Measurements from ENCODE around the gene RASSF4.

Gene RASSF4

DNA sequence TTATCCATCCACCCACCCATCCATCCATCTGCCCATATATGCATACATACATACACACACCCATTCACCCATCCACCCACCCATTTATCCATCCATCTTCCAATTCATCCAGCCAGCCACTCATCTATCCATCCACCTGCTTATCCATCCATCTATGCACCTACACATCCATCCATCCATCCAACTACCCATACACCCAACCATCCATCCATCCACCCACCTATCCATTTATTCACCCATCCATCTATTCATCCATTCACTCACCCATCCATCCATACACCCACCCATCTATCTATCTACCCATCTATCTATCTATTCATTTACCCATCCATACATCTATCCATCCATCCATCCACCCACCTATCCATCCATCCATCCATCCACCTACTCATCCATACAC, 31.1 kb upstream of the RASSF4 start:
- DNase-seq (ENCODE audit: low read depth) = no peak

DNA sequence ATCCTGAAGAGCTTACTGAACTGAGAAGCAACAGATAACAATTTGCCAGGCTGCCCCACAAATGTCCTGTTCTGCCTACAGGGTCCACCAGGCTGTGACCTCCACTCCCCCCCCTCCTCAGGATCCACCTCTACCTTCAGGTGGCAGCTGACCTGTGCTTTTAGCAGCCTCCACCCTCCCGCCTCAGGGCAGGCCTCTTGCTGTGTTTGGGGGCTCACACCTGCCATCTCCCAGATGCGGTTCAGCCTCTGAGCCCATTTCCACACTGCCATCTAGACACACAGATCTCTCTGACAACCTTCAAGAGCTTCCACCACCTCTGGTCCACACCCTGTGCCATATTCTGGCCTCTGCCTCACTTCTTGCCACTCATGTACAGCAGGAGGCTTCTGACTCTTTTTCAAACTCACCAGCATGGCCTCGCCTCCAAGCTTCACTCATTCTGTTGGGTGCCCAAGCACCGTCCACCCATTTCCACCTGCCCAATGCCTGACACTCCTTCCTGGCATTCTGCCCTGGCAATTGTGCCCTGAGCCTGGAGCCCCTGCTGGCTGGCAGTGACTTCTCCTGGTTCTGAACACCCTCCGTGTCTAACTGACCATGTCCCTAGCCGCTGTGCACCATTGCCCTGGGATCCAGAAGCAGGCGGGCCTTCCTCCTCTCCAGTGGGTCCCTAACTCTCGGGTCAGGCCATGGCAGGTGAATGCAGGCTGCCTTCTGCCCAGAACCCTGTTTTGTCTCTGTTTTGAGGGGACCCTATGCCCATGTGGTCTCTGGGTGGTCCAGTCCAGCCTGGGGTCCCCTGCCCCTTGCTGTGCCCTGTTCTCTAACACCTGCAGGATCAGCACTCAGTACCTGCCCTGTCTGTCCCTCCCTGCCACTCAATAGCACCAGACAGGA, 30.0 kb upstream of the RASSF4 start:
- no peak for DNase-seq (ENCODE audit: low read depth)

DNA sequence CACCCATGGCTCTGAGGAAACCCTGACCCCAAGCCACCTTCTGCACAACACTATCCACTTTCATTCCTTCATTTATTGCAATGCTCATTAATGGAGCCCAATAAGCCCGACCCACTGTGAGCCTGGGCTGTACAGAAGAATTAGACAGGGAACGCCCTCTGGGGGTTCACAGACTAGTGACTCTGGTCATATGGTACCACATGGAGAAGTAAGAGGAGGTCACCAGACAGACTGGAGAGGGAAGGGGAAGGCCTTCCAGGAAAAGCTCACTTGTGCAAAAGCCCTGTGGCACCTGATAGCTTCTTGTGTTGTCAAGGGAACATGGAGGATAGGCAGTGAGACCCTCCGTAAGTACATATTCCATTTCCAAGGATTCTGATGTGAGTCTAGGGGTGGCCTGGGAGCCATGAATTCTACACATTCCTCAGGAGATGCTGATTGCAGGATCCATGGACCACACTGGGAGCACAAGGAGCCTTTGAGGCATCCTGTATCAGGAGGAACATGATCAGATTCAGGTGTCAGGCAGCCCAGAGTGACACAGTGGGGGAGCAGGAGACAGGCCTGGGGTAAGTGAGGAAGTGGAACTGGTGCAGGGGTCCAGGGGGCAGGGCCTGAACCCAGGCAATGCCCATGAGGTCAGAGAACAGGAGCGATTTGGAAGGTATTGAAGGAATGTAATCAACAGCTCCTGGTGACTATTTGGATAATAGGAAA, 28.5 kb upstream of the RASSF4 start:
- DNase-seq (ENCODE audit: low read depth) = no peak

DNA sequence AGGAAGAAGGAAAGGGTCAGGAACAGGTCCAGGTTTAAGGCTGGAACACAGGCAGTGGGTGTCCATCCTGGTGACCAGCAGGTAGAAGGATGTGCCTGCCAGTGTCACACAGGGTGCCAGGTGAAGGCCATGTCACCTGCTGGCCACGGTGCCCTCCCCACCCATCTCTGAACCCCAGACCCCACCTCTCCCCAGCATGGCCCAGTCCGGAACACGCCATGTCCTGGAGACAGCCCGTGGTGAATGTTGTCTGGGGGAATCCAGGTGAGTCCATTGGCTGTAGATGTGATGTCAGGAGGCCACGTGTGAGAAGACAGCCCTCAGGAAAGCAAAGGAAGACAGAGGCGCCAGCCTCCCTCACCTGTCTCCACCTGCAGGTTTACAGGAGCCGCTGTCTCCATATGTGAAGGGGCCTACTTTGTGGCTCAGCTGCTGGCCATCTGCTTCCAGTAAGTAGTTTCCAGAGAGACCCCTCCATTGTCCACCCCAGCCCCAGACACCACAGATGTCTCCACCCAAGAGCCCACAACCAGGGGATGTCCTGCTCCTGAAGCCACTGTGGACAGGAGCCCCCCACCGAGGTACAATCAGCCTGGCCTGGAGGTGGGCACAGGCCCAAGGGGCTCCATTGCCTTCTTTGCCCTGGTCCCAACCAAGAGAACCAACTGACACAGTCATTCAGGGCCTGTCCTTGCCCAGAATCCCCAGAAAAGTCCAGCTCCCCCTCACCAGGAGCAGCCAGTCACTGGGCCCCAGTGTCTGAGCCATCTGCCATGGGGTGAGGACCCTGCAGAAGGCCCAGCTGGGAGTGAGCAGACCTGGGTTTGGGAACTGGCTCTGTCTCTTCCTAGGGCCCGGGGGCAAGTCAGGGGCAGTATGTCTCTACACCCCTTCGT, 27.7 kb upstream of the RASSF4 start:
- no peak for DNase-seq (ENCODE audit: low read depth)

DNA sequence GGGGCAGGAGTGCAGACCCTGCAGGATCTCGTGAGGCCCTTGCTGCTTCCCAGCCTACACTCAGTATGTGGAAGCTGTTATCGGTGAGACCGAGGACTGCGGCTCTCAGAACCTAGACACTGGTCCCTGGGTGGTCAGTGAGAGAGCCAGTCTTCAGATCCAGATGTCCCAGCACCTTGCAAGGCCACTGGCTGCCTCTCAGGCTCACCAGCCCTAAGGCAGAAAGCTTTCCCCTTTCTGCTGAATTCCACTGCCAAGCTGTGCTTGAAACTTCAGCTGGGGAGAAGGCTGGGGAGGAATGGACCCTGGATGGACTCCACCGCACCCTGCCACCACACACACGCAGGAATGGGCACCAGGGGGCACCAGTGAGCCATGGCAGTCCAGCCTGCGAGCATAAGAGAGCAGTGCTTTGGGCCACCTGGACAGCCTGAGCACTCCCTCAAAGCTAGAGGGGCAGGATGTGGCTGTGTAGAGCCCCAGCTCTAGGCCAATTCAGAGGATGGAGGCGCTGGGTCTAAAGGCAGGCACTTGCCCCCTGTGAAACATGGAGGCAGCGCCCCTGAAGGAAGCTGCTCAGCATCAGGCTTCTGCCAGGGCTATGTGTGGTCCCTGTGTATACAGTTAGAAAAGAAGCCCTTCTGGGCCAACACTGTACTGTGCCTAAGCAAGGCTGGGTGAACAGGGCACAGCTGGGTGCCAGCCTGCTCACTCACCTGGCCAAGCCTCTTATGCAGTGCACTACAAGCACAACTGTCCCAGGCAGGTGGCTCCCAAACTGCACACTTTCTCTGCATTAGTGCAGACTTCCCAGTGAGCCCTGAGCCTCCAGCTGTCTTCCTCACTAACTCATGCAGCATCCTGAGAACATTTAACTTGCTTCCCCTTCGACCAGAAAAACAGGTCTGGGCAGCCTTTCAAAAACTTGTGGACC, 26.8 kb upstream of the RASSF4 start:
- peak; percentile 30 for DNase-seq (ENCODE audit: low read depth)

DNA sequence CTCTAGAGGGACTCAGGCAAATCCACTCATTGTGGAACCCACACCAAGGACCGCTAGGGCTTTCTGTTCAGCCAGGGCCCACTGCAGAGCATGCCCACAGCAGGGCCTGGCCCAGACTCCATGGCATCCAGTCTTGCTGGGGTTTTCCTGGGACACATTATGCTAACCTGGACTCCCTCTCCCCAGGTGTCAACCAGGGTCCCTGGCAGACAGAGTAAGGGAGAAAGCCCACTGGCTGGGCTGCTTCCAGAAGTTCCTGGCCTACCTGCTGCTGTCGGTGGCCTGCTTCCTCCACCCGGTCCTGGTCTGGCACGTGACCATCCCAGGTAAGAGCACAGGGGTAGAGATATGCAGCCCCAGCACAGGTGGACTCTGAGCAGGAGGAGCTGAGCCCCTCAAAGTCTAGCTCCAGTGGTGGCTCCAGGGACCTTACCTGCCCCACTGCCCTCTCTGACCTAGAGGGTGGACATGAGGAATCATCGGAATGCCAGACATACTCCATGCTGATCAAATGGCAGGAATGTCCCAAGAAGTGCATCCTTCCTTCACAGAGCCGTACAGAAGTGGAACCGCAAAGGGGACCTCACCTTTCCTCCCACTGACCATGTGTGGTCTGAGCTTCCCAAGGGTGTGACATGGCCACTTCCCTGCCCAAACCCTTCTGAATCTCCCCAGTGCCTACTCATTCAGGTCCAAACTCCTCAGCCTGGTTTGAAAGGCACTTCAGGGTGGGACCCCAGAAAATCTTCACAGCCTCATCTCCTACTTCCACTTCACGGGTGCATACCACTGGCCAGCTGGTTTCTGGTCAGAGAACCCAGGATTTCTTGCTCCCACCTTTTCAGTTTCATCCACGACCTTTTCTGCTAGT, 25.9 kb upstream of the RASSF4 start:
- no peak for DNase-seq (ENCODE audit: low read depth)

DNA sequence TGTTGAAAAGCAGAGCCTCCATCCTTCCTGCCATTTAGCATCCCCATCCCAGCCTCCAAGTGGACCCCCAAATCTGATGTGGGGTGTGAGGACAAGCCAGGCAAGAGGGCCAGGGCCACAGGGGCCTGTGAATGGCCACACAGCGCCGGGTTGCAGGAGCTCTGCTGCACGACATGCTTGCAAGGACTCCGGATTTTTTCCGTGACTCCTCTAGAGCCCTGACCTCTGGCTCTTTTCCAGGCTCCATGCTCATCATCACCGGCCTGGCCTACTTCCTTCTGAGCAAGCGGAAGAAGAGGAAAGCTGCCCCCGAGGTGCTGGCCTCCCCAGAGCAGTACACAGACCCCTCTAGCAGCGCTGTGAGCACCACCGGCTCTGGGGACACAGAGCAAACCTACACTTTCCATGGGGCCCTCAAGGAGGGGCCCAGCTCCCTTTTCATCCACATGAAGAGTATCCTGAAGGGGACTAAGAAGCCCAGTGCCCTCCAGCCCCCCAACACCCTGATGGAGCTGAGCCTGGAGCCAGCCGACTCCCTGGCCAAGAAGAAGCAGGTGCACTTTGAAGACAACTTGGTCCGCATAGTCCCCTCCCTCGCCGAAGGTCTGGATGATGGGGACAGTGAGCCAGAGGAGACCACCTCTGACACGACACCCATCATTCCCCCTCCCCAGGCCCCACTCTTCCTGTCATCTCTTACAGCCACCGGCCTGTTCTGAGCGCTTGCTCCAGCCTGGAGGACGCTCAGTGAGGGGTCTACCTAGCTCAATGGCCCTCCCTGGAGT, 25.0 kb upstream of the RASSF4 start:
- no peak for DNase-seq (ENCODE audit: low read depth)

DNA sequence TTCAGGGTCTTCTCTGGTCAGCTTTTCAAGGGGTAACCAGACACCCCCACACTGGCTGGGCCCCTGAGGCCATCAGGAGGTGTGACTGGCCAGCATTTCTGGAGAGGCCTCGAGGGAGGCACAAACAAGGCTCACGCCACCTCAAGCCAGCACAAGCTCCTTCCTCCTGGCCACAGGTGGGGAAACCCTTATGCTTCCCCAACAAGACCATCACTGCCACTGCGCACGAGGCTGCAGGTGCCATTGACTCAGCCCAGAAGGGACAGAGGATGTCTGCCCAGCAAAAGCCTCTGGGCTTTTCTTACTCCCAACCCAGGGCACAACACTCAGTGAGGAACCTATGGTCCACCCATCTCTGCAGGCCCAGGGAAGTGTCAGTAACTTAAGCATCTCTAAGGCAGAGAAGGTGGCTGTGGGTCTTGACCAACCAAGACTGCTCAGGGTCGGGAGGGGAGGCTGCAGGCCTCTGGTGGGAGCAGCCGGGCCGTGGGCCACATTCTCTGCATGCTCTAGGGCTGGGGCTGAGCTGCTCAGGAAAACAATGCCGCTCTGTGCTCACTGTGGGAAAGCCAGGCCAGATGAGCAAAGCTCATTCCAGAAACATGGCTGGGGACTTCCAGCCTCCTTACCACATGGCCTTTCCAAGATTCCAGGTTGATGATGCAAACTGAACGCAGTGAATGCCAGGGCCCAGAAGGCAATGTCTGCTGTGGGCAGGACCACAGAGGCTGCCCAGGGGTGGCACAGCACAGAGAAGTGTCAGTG, 24.2 kb upstream of the RASSF4 start:
- peak; percentile 66 for DNase-seq (ENCODE audit: low read depth)

DNA sequence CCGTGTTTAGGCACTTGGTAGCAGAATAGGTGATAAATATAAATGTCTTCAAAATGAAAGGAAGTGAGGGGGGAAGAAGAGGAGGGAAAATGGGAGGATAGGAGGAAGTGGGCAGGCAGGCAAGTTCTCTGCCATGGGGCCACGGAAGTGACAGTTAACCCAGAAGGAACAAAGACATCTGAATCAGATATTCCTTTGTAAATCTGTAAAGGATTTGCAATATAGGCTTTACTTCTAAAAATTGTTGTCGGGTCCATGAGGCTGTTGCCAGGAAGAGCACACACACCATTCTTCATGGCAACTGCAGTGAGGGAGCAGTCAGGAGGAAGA, 23.7 kb upstream of the RASSF4 start:
- DNase-seq (ENCODE audit: low read depth) = no peak

DNA sequence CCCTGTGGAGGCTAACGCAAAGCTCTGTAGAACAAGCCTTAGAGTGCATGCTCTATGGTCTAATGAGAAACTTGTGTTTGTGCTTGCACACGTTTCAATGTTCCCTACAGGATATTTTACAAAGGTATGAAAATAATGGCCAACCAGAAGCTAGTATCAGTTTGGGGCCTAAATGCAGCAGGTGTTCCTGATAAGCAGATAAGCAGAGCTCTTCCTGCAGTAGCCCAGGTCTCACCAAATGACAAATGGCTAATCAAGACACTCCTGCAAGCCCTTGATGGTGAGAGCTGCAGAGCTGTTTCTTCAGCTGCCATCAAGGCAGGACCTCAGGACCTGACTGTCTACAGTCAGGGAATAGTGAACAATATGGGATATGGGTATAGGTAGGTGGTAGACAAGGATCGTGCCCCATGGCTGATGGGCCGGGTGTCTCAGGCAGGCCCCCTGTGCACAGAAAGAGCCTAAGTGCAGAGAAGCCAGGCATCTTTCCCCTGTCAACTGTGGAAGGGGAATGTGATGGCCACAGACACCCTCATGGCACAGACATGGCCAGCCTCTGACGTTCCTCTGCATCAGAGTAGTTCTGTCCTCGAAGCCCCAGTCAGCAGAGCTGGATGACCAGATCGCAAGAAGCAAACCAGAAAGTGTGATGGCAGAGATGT, 23.2 kb upstream of the RASSF4 start:
- no peak for DNase-seq (ENCODE audit: low read depth)

DNA sequence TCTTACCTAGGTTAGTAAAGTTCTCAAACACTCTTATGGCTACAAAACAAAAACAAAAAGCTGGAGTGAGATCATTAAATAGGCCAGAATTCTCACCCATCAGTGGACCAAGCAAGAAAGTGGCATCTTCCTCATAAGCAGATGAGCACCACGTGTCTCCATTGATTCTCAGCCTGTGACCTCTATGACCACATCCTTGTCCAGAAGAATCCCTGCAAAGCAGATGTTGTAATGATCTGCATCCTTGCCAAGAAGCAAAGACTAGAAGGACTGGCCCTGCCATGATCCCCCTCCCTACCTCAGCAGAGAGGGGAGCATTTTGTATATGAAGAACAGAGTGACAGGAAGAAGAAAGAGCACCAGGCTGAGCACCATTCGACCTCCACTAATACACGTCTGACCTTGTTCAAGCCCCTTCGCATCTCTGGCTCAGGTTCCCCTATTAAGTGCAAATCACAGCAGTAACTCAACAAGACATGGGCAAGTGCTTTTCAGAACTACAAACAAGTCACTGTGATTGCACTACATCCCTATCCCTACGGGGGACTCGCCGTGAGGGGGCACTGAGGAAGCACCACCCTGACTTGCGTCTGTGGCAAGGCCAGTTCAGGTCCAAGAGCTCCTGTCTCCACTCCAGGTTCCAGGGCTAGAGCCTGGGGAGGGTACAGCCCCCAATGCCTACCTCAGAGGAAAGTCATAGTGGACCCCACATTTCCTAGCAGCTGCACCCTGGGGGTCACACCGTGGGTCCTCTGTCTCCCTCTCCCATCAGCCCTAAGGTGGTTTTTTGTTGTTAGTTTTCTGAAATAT, 22.2 kb upstream of the RASSF4 start:
- no peak for DNase-seq (ENCODE audit: low read depth)

DNA sequence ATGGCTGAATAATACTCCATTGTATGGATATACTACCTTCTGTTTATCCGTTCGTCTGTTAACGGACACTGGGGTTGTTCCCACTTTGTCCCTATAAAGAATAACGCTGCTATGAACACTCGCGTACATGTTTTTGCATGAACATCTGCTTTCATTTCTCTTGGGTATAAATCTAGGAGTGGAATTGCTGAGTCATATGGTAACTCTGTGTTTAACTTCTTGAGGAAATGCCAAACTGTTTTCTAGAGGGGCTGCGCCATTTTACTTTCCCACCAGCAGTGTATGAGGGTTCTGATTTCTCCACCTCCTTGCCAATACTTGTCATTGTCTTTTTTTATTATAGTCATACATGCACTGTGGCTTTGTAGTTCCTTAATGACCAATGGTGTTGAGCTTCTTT, 20.6 kb upstream of the RASSF4 start:
- DNase-seq (ENCODE audit: low read depth) = no peak

DNA sequence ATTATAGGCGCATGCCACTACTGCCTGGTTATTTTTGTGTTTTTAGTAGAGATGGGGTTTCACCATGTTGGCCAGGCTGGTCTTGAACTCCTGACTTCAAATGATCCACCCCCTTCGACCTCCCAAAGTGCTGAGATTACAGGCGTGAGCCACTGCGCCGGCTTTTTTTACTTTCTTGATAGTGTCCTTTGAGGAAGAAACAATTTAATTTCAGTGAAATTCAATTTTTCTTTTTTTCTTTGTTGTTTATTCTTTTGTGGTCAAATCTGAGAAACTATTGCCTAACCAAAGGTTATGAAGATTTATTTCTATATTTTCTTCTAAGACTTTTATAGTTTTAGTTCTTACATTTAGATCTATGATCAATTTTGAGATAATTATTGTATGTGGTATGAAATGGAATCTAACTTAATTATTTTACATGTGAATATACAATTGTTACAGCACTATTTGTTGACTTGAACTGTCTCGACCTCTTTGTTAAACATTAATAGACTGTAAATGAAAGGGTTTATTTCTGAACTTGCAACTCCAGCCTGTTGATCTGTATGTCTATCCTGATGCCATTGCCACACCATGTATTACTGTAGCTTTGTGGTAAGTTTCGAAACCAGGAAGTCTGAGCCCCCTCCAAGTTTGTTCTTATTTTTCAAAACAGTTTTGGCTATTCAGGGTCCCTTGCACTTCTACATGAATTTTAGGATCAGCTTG, 19.8 kb upstream of the RASSF4 start:
- no peak for DNase-seq (ENCODE audit: low read depth)

DNA sequence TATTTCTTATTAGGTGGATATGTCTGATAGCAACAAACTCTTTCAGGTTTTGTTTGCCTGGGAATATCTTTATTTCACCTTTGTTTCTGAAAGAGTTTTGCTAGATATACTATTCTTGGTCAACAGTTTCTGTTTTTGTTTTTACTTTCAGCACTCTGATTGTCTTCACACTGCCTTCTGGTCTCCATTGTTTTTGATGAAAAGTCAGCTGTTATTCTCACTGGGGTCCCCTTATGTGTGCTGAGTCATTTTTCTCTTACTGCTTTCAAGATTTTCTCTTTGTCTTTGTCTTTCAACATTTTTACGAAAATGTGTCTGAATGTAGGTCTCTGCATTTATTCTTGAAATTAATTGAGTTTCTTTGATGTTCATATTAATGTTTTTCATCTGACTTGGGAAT, 15.2 kb upstream of the RASSF4 start:
- no peak for DNase-seq (ENCODE audit: low read depth)

DNA sequence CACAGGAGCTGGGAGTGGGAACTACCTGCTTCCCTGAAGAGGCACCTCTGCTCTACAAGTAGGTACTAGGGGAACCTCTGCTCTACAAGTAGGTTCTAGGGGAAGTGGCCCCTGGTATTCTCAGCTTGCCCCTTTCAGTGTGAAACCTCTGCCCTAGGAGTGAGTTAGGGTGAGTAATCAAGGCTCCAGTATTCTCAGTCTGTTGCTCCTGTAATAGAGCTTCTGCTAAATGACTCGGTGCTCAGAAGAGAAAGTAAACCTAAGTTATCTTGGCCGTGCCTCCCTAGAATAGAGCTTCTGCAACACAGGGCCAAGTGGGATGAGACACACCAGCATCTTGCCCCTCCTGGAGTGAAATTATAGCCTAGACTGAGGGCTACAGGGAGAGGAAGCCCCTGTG, 13.4 kb upstream of the RASSF4 start:
- DNase-seq (ENCODE audit: low read depth) = no peak

DNA sequence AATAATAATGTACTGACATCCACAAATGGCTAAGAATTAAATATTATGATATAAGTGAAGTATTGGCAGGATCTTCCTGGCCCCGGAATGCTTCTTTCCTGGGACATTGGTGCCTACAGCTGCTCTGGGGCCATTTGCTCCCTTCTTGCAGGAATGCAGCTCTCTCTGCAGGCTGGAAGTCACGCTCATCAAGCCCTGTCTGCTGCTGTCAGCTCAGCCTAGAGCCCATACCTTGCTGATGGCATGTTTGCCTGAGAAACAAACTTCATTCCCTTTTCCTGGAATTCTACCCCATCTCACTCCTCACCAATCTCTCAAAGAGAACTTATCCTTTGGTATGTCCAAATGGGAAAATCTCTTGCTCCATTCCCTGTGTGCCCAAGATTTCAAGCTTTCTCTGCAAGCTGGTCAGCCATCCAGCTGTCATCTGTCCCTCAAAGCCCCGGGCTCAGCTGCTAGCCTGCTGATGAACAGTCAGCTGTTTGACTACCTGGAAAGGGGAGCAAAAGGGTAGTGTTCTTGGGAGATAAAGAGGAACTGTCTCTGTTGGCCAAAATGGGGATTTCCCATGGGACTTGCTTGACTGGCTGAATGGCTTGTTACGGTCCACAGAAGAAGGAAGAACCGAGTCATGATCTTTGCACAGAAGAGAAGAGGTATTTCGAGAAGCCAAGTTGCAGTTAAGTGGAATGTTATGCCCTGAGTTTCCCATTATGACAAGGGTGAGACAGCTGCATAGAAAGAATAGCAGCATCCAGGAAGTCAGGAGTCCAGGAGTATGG, 12.0 kb upstream of the RASSF4 start:
- no peak for DNase-seq (ENCODE audit: low read depth)
